GM20431 (cell line): ENCODE measurements around the gene RCOR2.
"Not testable (repeated sequence)": the region's sequence is repeated elsewhere in the genome, so short reads cannot be mapped to it uniquely, and the experiment has no call there.

Experiments used
- in situ Hi-C: fragments of 300-500 bp; cut with MseI, MboI; formaldehyde crosslinking; loops from one replicate; pipeline ENCODE4 v1.15.0; 2020; ENCODE audit warnings: low sequenced_read_pairs; ENCODE audit not compliant: unreplicated experiment

RCOR2 gene

DNA sequence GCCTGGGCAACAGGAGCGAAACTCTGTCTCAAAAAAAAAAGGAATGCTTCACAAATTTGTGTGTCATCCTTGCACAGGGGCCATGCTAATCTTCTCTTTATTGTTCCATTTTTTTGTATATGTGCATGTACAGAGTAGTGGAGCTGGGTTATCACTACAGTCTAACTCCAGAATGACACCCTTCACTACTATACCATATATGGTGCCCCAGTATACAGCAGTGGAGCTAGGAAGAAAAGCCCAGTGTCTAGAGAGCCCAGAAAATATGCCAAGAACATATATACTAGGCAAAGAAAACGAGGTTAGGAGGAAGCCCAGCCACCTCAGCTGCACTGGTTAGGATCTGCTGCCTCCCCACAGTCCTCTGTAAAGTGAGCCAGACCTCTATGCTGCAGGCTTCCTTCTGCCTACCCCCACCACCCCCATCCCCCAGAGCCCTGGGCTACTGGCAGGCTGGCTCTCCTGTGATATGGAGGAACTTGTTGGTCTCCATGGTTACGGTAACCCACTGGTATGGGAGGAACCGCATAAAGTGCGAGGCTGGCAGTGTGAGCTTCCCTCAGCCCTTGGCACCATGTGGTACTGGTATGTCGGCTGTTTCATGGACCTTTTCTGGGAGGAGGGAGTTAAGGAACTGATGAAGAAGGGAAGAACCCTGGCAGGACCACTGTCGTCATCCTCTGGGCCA, 34.3 kb downstream of the RCOR2 start:
- in situ Hi-C loops = no loop called here

DNA sequence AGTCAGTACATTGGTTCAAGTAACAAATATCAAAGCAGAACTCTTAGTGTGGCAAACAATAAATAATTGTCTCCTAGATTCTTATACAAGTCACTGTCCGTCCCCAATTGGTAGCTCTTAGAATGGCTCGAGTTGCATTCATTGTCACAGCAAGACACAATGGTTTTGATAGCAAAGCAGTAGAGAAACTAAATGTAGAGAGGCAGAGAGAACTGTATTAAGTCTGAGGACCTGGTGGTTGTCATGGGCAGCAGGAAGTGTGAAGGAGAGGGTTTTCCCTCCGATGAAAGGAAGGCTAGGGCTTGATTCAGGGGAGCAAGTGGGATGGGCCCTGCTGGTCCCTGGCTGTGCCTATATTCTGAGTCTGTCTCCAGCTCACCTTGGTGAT, 36.6 kb downstream of the RCOR2 start:
- in situ Hi-C loops = no loop called here

DNA sequence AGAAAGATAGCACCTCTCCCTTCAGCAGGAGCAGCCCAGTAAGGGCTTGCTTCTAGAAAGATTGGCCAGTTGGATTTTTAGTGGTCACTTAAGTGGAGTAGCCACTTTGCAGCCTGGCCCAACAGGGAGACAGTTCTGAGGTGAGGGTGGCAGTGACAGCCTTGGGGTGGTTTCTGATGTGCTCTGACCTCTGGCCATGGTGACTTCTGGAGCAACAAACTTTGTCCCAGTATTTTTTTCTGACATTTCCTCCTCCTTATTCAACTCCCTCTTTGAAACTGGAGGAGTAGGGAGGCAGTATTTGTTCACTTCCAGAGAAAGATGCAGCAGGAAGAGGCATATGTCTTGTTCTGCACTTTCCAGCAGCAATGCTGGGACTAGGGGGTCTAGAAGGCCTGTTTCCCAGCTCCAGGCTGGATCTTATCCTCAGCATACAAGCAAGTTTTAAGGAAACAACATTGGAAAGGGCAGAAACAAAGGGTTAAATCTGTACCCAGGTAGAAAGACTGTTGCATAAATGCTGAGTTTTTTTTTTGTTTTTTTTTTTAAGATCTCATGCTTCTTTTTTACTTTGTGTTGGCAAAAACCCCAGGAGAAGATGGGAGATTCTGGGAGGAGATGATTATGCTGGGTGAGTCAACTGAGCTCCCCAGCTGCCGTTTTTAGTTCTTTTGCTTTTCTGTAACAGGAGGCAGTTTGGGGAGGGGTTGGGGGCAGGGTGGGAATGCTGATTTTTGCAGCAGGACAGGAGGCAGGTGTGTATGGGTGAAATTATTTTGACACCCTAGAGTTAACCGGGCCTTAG, 37.2 kb downstream of the RCOR2 start:
- in situ Hi-C loops = no loop called here

DNA sequence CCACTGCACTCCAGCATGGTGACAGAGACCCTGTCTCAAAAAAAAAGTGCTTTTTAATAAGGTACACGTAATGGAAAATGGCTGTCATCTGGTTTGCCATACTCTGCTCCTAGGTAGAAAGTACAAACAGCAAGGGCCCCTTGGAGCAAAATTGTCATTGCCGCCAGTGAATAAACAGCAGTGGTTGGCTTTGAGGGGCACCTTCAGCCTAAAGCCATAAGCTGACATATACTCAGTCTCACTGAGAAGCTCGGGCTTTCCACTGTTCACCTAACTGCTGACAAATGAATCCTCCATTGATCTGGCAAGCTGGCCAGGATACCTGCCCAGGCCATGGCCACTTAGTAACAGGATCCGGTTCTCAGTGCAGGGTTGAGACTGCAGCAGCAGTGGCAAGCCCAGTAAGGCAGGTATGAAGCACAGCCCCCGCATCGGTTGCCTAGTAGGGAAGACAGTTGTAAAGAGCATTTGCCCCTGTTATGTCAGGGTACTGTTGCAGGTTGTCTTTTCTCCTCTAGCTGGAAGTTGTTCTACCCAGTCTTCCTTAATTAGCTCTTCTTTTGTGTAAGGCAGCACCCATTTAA, 39.2 kb downstream of the RCOR2 start:
- in situ Hi-C loops = no loop called here

DNA sequence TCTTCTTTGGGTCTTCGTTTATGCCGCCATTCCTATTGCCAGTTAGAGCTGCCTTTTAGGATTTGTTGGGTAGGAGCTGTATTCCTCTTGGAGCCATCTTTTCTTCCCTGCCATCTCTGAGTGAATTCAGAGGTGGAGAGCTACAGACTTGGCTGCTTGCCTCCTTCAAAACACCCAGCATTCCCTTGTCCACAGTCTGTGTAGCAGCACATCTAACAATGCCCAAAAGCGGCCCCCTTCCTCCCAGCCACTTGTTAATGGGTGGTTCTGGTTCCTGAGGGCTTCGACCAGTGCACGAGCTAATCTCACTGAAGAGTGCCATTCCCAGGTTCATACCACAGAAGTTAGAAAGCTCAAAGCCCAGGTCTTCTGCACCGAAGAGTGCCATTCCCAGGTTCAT, 40.3 kb downstream of the RCOR2 start:
- in situ Hi-C loops = no loop called here

DNA sequence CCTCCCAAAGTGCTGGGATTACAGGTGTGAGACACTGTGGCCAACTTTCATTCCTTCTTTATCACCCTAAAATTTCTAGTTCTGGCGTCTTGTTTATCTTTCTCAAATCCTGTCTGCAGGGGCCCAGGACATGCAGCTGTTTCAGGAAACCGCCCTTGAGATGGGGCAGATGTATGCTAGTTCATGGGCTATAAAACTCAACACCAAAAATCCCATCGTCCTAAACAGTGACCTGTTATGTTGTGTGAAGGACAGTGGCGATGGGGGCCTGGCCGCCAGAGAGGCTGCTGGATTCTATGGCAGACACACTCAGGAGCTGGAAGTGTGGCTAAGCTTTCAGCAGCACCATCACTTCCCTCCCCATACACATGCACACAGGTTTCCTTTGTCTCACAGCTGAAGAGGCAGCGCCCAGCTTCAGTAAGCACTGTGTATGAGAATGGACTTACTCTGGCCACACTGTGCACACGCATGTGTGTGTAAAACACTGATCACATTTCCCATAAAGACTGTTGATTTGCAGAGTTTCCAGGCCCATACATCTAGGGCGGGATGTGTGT, 41.4 kb downstream of the RCOR2 start:
- in situ Hi-C loops = no loop called here

DNA sequence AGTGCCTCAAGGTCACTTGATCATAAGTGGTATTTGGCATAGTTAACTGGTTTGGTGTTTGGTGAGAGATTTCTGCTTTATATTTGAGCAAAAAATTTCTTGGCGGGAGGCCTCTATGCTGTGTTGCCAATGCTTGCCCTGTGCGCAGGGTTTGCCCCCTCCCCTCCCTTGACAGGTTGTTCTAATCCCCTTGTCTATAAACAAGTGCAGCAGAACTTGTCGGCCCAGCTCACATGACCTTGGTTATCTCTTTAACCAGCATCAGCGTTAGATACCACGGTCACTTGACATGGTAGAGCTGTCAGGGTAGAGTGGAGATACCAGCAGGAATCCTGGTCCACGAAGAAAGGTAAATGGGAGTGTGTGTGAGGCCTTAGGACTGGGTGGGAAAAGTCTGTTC, 42.5 kb downstream of the RCOR2 start:
- in situ Hi-C loops = no loop called here

DNA sequence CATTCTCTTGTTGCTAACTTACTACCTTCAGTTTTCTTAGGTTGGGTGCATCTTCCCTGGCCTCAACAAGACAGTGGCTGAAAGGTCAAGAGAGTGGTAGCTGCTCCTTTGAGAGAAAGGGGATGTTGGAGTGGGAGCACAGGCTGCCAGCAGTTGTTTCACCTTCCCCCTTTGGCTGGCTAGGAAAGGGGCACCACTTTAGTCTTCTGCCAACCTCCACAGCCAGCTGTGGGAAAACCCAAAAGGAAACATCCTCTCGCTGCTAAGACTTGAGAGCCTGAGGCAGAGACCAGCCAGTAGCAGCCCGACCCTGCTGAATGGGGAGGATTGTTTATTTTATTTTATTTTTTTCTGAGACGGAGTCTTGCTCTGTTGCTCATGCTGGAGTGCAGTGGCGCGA, 43.7 kb downstream of the RCOR2 start:
- in situ Hi-C loops = no loop called here

DNA sequence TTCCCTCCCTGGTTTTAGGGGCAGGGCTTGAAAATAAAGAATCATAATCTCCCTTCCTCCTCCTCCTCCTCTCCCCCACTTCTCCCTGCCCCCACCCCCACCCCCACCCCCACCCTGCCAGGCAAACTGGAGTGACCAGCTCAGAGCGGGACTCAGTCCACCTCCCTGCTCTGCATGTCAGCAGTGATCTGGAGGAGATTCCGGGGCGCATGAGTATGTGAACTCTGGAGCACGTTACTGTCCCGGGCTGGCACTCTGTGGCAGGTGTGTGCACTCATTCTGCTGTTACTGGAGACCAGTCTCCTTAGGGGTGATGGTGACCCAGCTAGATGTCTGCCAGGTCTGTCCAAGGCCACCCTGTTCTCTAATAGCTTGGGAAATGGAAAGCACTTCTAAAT, 44.2 kb downstream of the RCOR2 start:
- in situ Hi-C loops = no loop called here

DNA sequence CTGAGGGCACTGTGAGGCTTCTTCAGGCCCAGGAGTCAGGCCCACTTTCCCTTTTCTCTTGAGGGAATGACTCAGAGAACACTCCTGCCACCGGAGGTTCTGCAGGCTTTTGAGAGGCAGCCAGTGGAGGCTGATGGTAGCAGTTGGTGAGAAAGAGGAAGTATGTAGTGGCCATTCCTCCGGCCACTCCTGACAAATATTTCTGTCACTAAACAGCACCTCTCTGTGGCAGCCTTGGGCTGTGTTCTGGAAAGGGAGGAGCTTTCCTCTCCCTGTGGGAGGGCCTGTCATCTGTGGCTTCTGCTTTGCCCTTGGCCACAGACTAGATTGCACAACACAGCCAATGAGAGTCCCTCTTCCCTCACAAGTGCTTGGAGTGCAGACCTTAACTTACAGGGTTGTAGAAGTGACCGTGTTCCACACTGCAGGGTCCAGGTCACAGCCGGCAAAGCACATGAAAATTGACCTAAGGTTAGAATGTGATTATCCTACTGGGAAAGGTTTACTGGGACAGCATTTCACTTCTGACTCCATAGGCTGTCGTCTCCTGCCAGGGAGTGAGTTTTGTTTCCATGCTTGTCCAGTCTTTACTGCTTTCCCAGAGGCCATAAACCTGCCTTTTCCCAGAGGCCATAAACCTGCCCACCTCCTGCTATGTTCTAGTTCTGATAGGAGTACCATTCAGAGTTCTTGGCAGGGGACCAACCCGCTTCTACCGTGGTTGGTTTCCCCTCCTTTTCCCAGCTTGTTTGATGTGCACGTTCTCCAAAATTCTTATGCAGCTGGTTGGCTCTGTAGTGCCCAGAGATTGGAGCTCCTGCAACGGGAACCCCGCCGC, 44.8 kb downstream of the RCOR2 start:
- in situ Hi-C loops = no loop called here

DNA sequence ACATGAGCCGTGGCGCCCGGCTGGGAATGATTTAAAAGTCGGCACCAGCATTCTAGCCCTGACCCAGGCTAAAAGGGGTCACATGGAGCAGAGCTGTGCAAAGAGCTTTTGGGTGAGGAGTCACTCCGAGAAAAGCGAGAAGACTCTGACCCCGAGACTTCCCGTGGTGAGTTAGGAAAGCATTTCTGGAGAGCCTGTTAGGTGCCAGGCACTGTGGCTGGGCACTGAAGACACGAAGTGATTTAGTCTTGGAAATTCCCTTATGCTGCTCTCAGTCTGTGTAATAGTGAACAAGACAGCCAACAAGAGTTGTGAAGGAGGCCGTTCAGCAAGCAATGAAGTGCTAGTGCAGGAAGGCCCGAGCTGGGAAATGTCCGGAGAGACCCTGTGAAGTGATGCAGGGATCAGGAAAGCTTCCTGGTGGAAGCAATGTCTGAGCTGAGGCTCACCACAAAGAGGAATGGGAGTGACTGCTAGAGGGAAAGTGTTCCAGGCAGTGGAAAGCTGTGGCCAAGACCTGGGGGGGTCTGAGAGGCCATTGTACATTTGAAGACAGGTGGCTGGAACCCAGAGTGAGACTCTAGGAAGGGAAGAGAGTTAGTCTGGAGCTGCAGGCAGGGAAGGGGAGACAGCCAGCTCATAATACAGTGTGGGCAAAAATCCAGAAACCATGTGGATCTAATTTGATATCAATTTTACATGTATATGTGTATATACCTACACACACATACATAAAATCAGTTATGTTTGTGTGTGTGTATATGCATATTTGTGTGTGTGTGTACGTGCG, 46.4 kb downstream of the RCOR2 start:
- in situ Hi-C loops = no loop called here

DNA sequence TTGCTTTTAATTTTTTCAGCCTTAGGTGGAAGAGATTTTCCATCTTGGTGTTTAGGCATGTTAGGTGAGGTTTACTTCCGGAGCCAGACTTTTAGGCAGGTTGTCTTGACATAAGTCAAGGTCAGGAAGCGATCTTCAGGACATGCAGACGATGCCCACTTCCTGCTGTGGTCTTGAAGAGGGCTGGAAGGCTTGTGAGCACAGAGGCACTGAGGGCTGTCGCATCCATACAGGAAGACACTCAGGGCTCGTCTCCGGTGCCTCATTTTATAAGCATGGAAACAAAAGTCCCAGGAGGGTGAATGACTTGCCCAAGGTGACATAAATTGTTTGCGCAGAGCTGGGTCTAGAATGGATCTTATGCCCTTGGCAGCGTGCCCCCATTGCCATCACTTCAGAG, 47.3 kb downstream of the RCOR2 start:
- in situ Hi-C loops = no loop called here

DNA sequence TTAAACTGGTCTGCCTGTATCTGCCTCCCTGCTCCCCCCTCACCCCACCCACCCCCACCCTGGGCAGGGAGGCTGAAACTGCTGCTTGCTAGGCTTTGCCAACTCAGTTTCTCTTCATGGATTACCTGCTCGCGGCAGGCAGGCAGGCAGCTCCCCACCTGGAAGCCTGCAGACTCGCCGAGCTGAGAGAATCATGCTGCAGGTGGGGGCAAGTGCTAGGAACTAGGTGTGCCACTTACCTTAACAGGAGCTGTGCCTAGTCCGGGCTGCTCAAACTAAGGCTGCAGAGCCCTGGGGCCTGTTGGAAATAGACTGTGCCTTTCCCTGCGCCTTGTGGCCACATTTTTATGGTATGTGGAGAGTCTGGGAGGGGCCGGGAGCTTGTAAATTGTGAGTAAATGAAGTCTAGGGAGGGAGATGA, 47.8 kb downstream of the RCOR2 start:
- in situ Hi-C loops = no loop called here

DNA sequence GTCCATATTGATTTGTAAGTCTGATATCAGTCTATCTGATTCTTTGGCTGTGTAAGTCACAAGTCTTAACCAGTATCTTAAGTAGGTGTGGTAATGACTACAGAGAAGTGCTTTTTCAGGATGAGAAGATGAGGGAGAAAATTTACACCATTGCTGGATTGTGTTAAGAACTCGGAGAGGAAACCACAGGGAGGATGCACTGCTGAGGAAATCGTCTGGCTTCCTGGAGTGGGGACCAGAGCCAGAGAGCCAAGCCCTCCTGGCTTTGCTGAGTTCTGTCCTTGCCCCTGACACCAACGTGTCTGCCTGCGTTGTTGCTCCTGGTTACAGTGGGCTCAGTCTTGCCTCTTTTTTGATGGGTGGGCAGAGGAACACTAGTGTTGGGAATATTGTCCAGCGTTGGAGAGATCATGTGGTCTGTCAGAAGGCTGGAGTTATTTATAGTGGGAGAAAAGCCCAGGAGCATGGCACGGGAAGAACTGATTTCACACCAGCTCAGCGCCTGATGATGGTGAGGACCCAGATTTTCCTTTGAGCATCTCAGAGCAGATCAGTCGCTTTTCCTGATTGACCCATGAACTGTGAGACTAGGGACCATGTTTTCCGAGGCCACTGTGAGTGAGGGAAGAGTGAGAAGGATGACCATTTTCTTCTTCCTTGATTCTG, 48.4 kb downstream of the RCOR2 start:
- in situ Hi-C loops = no loop called here

DNA sequence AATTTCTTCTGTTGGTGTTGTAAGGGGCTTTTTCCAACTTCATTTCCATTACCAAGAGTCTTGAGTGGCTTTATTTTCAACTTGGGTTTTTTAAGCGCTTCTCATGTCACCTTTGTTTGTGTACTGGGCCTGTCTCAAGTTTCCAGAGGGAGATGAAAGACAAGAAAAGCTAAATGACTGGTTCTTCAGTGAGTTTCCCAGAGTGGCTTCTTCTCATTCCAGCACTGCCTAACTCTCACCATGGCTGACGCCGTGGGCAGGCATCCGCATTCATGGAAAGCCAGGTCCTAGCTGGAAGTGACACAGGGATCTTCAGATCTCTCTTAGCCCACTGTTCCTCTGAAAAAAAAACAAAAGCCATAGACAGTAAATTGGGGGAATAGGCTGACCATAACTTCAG, 49.5 kb downstream of the RCOR2 start:
- in situ Hi-C loops = no loop called here

DNA sequence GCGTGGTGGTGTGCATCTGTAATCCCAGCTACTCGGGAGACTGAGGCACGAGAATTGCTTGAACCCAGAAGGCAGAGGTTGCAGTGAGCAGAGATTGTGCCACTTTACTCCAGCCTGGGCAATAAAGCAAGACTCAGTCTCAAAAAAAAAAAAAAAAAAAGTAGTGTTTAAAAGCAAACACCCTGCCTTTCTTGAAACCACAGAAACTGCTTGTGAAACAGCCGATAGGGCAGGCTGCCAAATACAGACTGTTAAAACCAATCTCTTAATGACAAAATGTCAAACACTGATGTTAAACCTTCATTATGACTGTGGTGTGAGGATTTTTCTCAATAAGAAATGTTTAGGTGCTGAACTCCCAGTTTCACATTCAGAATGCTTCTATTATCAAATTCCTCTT, 50.8 kb downstream of the RCOR2 start:
- in situ Hi-C loops = no loop called here

DNA sequence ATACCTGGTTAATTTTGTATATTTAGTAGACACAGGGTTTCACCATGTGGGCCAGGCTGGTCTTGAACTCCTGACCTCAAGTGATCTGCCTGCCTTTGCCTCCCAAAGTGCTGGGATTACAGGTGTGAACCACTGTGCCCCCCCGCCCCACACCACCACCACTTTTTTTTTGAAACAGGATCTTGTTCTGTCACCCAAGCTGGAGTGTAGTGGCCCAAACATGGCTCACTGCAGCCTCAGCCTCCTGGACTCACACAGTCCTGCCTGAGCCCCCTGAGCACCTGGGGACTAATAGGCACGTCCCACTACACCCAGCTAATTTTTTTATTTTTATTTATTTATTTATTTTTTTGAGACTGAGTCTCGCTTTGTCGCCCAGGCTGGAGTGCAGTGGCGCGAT, 53.3 kb downstream of the RCOR2 start:
- in situ Hi-C loops = not testable (repeated sequence)

DNA sequence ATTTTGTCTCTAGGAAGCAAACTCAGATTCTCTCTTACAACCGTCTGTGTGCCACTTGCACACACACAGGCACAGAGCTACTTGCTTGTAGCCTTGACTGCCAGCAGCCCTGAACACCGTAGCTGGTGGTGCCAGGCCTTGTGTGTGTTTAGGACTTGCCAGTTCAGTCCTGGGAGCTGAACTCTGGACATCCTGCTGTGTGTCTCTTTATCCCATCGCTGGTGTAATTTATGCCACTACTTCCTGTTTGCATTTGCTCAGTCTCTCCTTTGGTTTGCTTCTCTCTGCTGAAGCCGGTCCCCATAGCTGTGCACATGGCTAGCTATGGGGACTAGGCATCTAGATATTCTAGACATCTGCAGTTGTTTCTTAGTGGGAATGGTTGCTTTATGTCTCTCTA, 54.0 kb downstream of the RCOR2 start:
- in situ Hi-C loops = no loop called here
